ENCODE results near the gene ANKRD29.
"Not testable (repeated sequence)": the region's sequence is repeated elsewhere in the genome, so short reads cannot be mapped to it uniquely, and the experiment has no call there.

Gene ANKRD29

GRCh38 chr18:23583071-23583865 lies 79.4 kb downstream of the ANKRD29 start:
- no peak for TF ChIP-seq CTCF (IDR thresholded peaks at IDR 0.05; ENCODE audit: borderline replicate concordance, control extremely low read depth, extremely low read depth, insufficient read depth, missing control alignments)
- no peak for DNase-seq (ENCODE audit: low spot score)
- in situ Hi-C loops (cut with MboI; ENCODE audit: low sequenced_read_pairs, unreplicated experiment): loop anchor here (10.0 kb wide), 1 partner anchor 68 kb away; no protein-coding TSS in a partner anchor

GRCh38 chr18:23580677-23581367 lies 81.9 kb downstream of the ANKRD29 start:
- in situ Hi-C loops (cut with MboI; ENCODE audit: low sequenced_read_pairs, unreplicated experiment): loop anchor here (10.0 kb wide), 1 partner anchor 66 kb away; no protein-coding TSS in a partner anchor
- DNase-seq (ENCODE audit: low spot score): no peak
- TF ChIP-seq CTCF (IDR thresholded peaks at IDR 0.05; ENCODE audit: borderline replicate concordance, control extremely low read depth, extremely low read depth, insufficient read depth, missing control alignments): no peak

- DNase-seq (ENCODE audit: low spot score): no peak
- TF ChIP-seq CTCF (IDR thresholded peaks at IDR 0.05; ENCODE audit: borderline replicate concordance, control extremely low read depth, extremely low read depth, insufficient read depth, missing control alignments): no peak
These were observed 83.6 kb downstream of the ANKRD29 start for GRCh38 chr18:23578891-23579653.

GRCh38 chr18:23578067-23578701 lies 84.5 kb downstream of the ANKRD29 start:
- in situ Hi-C loops (cut with MboI; ENCODE audit: low sequenced_read_pairs, unreplicated experiment): no loop called here
- no peak for DNase-seq (ENCODE audit: low spot score)
- TF ChIP-seq CTCF (IDR thresholded peaks at IDR 0.05; ENCODE audit: borderline replicate concordance, control extremely low read depth, extremely low read depth, insufficient read depth, missing control alignments): no peak

More at GRCh38 chr18:23578891-23579653, 83.6 kb downstream of the ANKRD29 start:
- in situ Hi-C loops (cut with MboI; ENCODE audit: low sequenced_read_pairs, unreplicated experiment): no loop called here

- DNase-seq (ENCODE audit: low spot score); in situ Hi-C loops (cut with MboI; ENCODE audit: low sequenced_read_pairs, unreplicated experiment): not testable (repeated sequence)
These were observed 85.2 kb downstream of the ANKRD29 start for GRCh38 chr18:23577521-23577920.

- no peak for TF ChIP-seq CTCF (IDR thresholded peaks at IDR 0.05; ENCODE audit: borderline replicate concordance, control extremely low read depth, extremely low read depth, insufficient read depth, missing control alignments)
- in situ Hi-C loops (cut with MboI; ENCODE audit: low sequenced_read_pairs, unreplicated experiment): no loop called here
- no peak for DNase-seq (ENCODE audit: low spot score)
These were observed 87.4 kb downstream of the ANKRD29 start for GRCh38 chr18:23575309-23575651.

Data from GM13976 (cell line).